ENCODE data around the gene ADPRS. TPM values are rescaled to one million over a fixed set of nuclear protein-coding genes. Genes with fewer than 3 reads are reported as not detected.

ADPRS gene
- total and polyA plus RNA-seq, 9 donors: 24.9 to 30.7 (median 27.9) TPM

GRCh38 chr1:36128905-36129206 is 40.2 kb downstream of the ADPRS start:
- Histone ChIP-seq H3K9me3 (replicated peaks; ENCODE audit: control insufficient read depth, low read depth, low read length) (no peaks in the 10 kb centered on the region), H3K4me1 (ENCODE audit: control insufficient read depth, insufficient read depth, low read length) (peaks cover 24% of the 10 kb centered on the region), H3K27ac (ENCODE audit: low read length) (no peak overlapping the region), H3K36me3 (ENCODE audit: control insufficient read depth, insufficient read depth, low read length) (no peaks in the 10 kb centered on the region), H3K4me3 (ENCODE audit: low read length) (no peak overlapping the region), H3K27me3 (ENCODE audit: control insufficient read depth, insufficient read depth, low read length) (peaks cover 20% of the 10 kb centered on the region)
- no peak for DNase-seq
- 87% methylated on average over 3 of the region's 3 CpGs for WGBS (ENCODE audit: insufficient coverage)

GRCh38 chr1:36132029-36132428 is 43.3 kb downstream of the ADPRS start:
- no peaks in the 10 kb centered on the region for H3K9me3 ChIP-seq (replicated peaks; ENCODE audit: control insufficient read depth, low read depth, low read length)
- H3K27me3 ChIP-seq (ENCODE audit: control insufficient read depth, insufficient read depth, low read length): no peaks in the 10 kb centered on the region
- H3K27ac ChIP-seq (ENCODE audit: low read length): no peak overlapping the region
- no peak for DNase-seq
- H3K36me3 ChIP-seq (ENCODE audit: control insufficient read depth, insufficient read depth, low read length): peaks cover 15% of the 10 kb centered on the region
- peaks cover 19% of the 10 kb centered on the region for H3K4me1 ChIP-seq (ENCODE audit: control insufficient read depth, insufficient read depth, low read length)
- no peak overlapping the region for H3K4me3 ChIP-seq (ENCODE audit: low read length)
- 60% methylated on average over 2 of the region's 3 CpGs for WGBS (ENCODE audit: insufficient coverage)

GRCh38 chr1:36133484-36133883 is 44.8 kb downstream of the ADPRS start:
- Histone ChIP-seq H3K27ac (ENCODE audit: low read length) (peak overlapping the region; percentile 13), H3K27me3 (ENCODE audit: control insufficient read depth, insufficient read depth, low read length) (no peaks in the 10 kb centered on the region), H3K9me3 (replicated peaks; ENCODE audit: control insufficient read depth, low read depth, low read length) (no peaks in the 10 kb centered on the region), H3K36me3 (ENCODE audit: control insufficient read depth, insufficient read depth, low read length) (peaks cover 28% of the 10 kb centered on the region), H3K4me3 (ENCODE audit: low read length) (no peak overlapping the region), H3K4me1 (ENCODE audit: control insufficient read depth, insufficient read depth, low read length) (peaks cover 12% of the 10 kb centered on the region)
- peak; percentile 79 for DNase-seq
- WGBS (ENCODE audit: insufficient coverage): 59% methylated on average over 2 of the region's 3 CpGs

GRCh38 chr1:36134031-36134430 is 45.3 kb downstream of the ADPRS start:
- no peaks in the 10 kb centered on the region for H3K27me3 ChIP-seq (ENCODE audit: control insufficient read depth, insufficient read depth, low read length)
- 34% methylated on average over 4 of the region's 6 CpGs for WGBS (ENCODE audit: insufficient coverage)
- no peak overlapping the region for H3K4me3 ChIP-seq (ENCODE audit: low read length)
- peaks cover 28% of the 10 kb centered on the region for H3K36me3 ChIP-seq (ENCODE audit: control insufficient read depth, insufficient read depth, low read length)
- H3K9me3 ChIP-seq (replicated peaks; ENCODE audit: control insufficient read depth, low read depth, low read length): no peaks in the 10 kb centered on the region
- peak overlapping the region; percentile 13 for H3K27ac ChIP-seq (ENCODE audit: low read length)
- peaks cover 11% of the 10 kb centered on the region for H3K4me1 ChIP-seq (ENCODE audit: control insufficient read depth, insufficient read depth, low read length)
- no peak for DNase-seq

- no peaks in the 10 kb centered on the region for H3K9me3 ChIP-seq (replicated peaks; ENCODE audit: control insufficient read depth, low read depth, low read length)
- DNase-seq: peak; percentile 82
- no peaks in the 10 kb centered on the region for H3K27me3 ChIP-seq (ENCODE audit: control insufficient read depth, insufficient read depth, low read length)
- H3K4me3 ChIP-seq (ENCODE audit: low read length): no peak overlapping the region
- 40% methylated on average over 6 of the region's 7 CpGs for WGBS (ENCODE audit: insufficient coverage)
- peaks cover 15% of the 10 kb centered on the region for H3K4me1 ChIP-seq (ENCODE audit: control insufficient read depth, insufficient read depth, low read length)
- peaks cover 35% of the 10 kb centered on the region for H3K36me3 ChIP-seq (ENCODE audit: control insufficient read depth, insufficient read depth, low read length)
- peak overlapping the region; percentile 69 for H3K27ac ChIP-seq (ENCODE audit: low read length)
Observed at GRCh38 chr1:36134505-36135329, 46.0 kb downstream of the ADPRS start.

GRCh38 chr1:36135330-36135667 is 46.6 kb downstream of the ADPRS start:
- Histone ChIP-seq H3K9me3 (replicated peaks; ENCODE audit: control insufficient read depth, low read depth, low read length) (no peaks in the 10 kb centered on the region), H3K4me1 (ENCODE audit: control insufficient read depth, insufficient read depth, low read length) (peaks cover 15% of the 10 kb centered on the region), H3K27me3 (ENCODE audit: control insufficient read depth, insufficient read depth, low read length) (no peaks in the 10 kb centered on the region), H3K36me3 (ENCODE audit: control insufficient read depth, insufficient read depth, low read length) (peaks cover 39% of the 10 kb centered on the region), H3K4me3 (ENCODE audit: low read length) (no peak overlapping the region), H3K27ac (ENCODE audit: low read length) (peak overlapping the region; percentile 69)
- WGBS (ENCODE audit: insufficient coverage): no CpG with 5 or more reads among the region's 6 CpGs
- peak; percentile 75 for DNase-seq

- peaks cover 15% of the 10 kb centered on the region for H3K4me1 ChIP-seq (ENCODE audit: control insufficient read depth, insufficient read depth, low read length)
- peak overlapping the region; percentile 69 for H3K27ac ChIP-seq (ENCODE audit: low read length)
Observed at GRCh38 chr1:36135796-36136195, 47.1 kb downstream of the ADPRS start.

GRCh38 chr1:36136535-36136934 is 47.8 kb downstream of the ADPRS start:
- peaks cover 15% of the 10 kb centered on the region for H3K4me1 ChIP-seq (ENCODE audit: control insufficient read depth, insufficient read depth, low read length)
- no peaks in the 10 kb centered on the region for H3K27me3 ChIP-seq (ENCODE audit: control insufficient read depth, insufficient read depth, low read length)
- DNase-seq: peak; percentile 66
- H3K36me3 ChIP-seq (ENCODE audit: control insufficient read depth, insufficient read depth, low read length): peaks cover 40% of the 10 kb centered on the region
- H3K27ac ChIP-seq (ENCODE audit: low read length): peak overlapping the region; percentile 9
- no CpG with 5 or more reads among the region's 1 CpG for WGBS (ENCODE audit: insufficient coverage)
- no peaks in the 10 kb centered on the region for H3K9me3 ChIP-seq (replicated peaks; ENCODE audit: control insufficient read depth, low read depth, low read length)
- H3K4me3 ChIP-seq (ENCODE audit: low read length): no peak overlapping the region

More at GRCh38 chr1:36135796-36136195, 47.1 kb downstream of the ADPRS start:
- Histone ChIP-seq H3K4me3 (ENCODE audit: low read length) (no peak overlapping the region), H3K9me3 (replicated peaks; ENCODE audit: control insufficient read depth, low read depth, low read length) (no peaks in the 10 kb centered on the region), H3K27me3 (ENCODE audit: control insufficient read depth, insufficient read depth, low read length) (no peaks in the 10 kb centered on the region), H3K36me3 (ENCODE audit: control insufficient read depth, insufficient read depth, low read length) (peaks cover 40% of the 10 kb centered on the region)
- DNase-seq: no peak

- peaks cover 40% of the 10 kb centered on the region for H3K36me3 ChIP-seq (ENCODE audit: control insufficient read depth, insufficient read depth, low read length)
- H3K4me3 ChIP-seq (ENCODE audit: low read length): no peak overlapping the region
- H3K4me1 ChIP-seq (ENCODE audit: control insufficient read depth, insufficient read depth, low read length): peaks cover 15% of the 10 kb centered on the region
- no CpG with 5 or more reads among the region's 5 CpGs for WGBS (ENCODE audit: insufficient coverage)
- no peaks in the 10 kb centered on the region for H3K9me3 ChIP-seq (replicated peaks; ENCODE audit: control insufficient read depth, low read depth, low read length)
- no peaks in the 10 kb centered on the region for H3K27me3 ChIP-seq (ENCODE audit: control insufficient read depth, insufficient read depth, low read length)
- no peak for DNase-seq
- H3K27ac ChIP-seq (ENCODE audit: low read length): no peak overlapping the region
Observed at GRCh38 chr1:36137226-36137625, 48.5 kb downstream of the ADPRS start.

GRCh38 chr1:36137776-36138175 is 49.1 kb downstream of the ADPRS start:
- H3K27ac ChIP-seq (ENCODE audit: low read length): no peak overlapping the region
- H3K4me1 ChIP-seq (ENCODE audit: control insufficient read depth, insufficient read depth, low read length): peaks cover 15% of the 10 kb centered on the region
- H3K9me3 ChIP-seq (replicated peaks; ENCODE audit: control insufficient read depth, low read depth, low read length): no peaks in the 10 kb centered on the region
- 60% methylated on average over 2 of the region's 3 CpGs for WGBS (ENCODE audit: insufficient coverage)
- H3K36me3 ChIP-seq (ENCODE audit: control insufficient read depth, insufficient read depth, low read length): peaks cover 40% of the 10 kb centered on the region
- no peak overlapping the region for H3K4me3 ChIP-seq (ENCODE audit: low read length)
- no peaks in the 10 kb centered on the region for H3K27me3 ChIP-seq (ENCODE audit: control insufficient read depth, insufficient read depth, low read length)
- no peak for DNase-seq

GRCh38 chr1:36139521-36139920 is 50.8 kb downstream of the ADPRS start:
- Histone ChIP-seq H3K36me3 (ENCODE audit: control insufficient read depth, insufficient read depth, low read length) (peaks cover 40% of the 10 kb centered on the region), H3K27me3 (ENCODE audit: control insufficient read depth, insufficient read depth, low read length) (no peaks in the 10 kb centered on the region), H3K9me3 (replicated peaks; ENCODE audit: control insufficient read depth, low read depth, low read length) (no peaks in the 10 kb centered on the region), H3K4me1 (ENCODE audit: control insufficient read depth, insufficient read depth, low read length) (peaks cover 15% of the 10 kb centered on the region), H3K4me3 (ENCODE audit: low read length) (no peak overlapping the region), H3K27ac (ENCODE audit: low read length) (no peak overlapping the region)
- WGBS (ENCODE audit: insufficient coverage): 76% methylated on average over 3 of the region's 5 CpGs
- no peak for DNase-seq

All from muscle of leg (tissue), 11 donors.